Measurements from ENCODE around the gene NKX6-2.

The NKX6-2 gene

GRCh38 chr10:132811891-132812481 is 26.0 kb upstream of the NKX6-2 start:
- no peak for TF ChIP-seq EZH2 (IDR thresholded peaks at IDR 0.05; ENCODE audit: borderline replicate concordance, low read depth, low read length, severe bottlenecking)
- TF ChIP-seq CTCF (IDR thresholded peaks at IDR 0.05; ENCODE audit: borderline replicate concordance, extremely low read depth, low read length, poor library complexity, severe bottlenecking): no peak
- ATAC-seq (ENCODE audit: insufficient read depth, low read depth): no peak
- H3K9ac ChIP-seq (ENCODE audit: low read depth, low read length): no peak overlapping the region
- no peak overlapping the region for H3K27ac ChIP-seq (ENCODE audit: low read length)
- H3K36me3 ChIP-seq (ENCODE audit: insufficient read depth, low read length): no peaks in the 10 kb centered on the region
- H3K4me3 ChIP-seq (ENCODE audit: low read depth in 1 of 2, low read length in 2 of 2): no peak overlapping the region
- H4K20me1 ChIP-seq (ENCODE audit: insufficient read depth, low read length): no peaks in the 10 kb centered on the region
- H3K4me2 ChIP-seq (ENCODE audit: insufficient read depth, low read length): no peak overlapping the region
- H3K27me3 ChIP-seq (ENCODE audit: insufficient read depth, low read length, poor library complexity): no peaks in the 10 kb centered on the region
- H3K9me3 ChIP-seq (ENCODE audit: insufficient read depth, low read length, severe bottlenecking): no peaks in the 10 kb centered on the region
- H3K79me2 ChIP-seq (ENCODE audit: insufficient read depth, low read length): no peaks in the 10 kb centered on the region
- H3K4me1 ChIP-seq (ENCODE audit: insufficient read depth, low read length): no peaks in the 10 kb centered on the region
- no peak for DNase-seq
- H2AFZ ChIP-seq (ENCODE audit: low read depth, low read length): no peak overlapping the region

GRCh38 chr10:132810807-132811700 is 25.1 kb upstream of the NKX6-2 start:
- Histone ChIP-seq H3K36me3 (ENCODE audit: insufficient read depth, low read length) (no peaks in the 10 kb centered on the region), H3K27me3 (ENCODE audit: insufficient read depth, low read length, poor library complexity) (no peaks in the 10 kb centered on the region), H3K9ac (ENCODE audit: low read depth, low read length) (no peak overlapping the region), H3K27ac (ENCODE audit: low read length) (no peak overlapping the region), H3K4me1 (ENCODE audit: insufficient read depth, low read length) (no peaks in the 10 kb centered on the region), H2AFZ (ENCODE audit: low read depth, low read length) (no peak overlapping the region), H3K79me2 (ENCODE audit: insufficient read depth, low read length) (no peaks in the 10 kb centered on the region), H3K9me3 (ENCODE audit: insufficient read depth, low read length, severe bottlenecking) (no peaks in the 10 kb centered on the region), H3K4me3 (ENCODE audit: low read depth in 1 of 2, low read length in 2 of 2) (no peak overlapping the region), H4K20me1 (ENCODE audit: insufficient read depth, low read length) (no peaks in the 10 kb centered on the region), H3K4me2 (ENCODE audit: insufficient read depth, low read length) (no peak overlapping the region)
- ATAC-seq (ENCODE audit: insufficient read depth, low read depth) (no peak), DNase-seq (no peak)
- no peak for TF ChIP-seq EZH2 (IDR thresholded peaks at IDR 0.05; ENCODE audit: borderline replicate concordance, low read depth, low read length, severe bottlenecking)
- no peak for TF ChIP-seq CTCF (IDR thresholded peaks at IDR 0.05; ENCODE audit: borderline replicate concordance, extremely low read depth, low read length, poor library complexity, severe bottlenecking)

- DNase-seq (no peak), ATAC-seq (ENCODE audit: insufficient read depth, low read depth) (no peak)
- no peak overlapping the region for H3K4me2 ChIP-seq (ENCODE audit: insufficient read depth, low read length)
- H3K4me1 ChIP-seq (ENCODE audit: insufficient read depth, low read length): no peaks in the 10 kb centered on the region
- H3K9ac ChIP-seq (ENCODE audit: low read depth, low read length): no peak overlapping the region
- H3K9me3 ChIP-seq (ENCODE audit: insufficient read depth, low read length, severe bottlenecking): no peaks in the 10 kb centered on the region
- H3K27ac ChIP-seq (ENCODE audit: low read length): no peak overlapping the region
- H3K79me2 ChIP-seq (ENCODE audit: insufficient read depth, low read length): no peaks in the 10 kb centered on the region
- H4K20me1 ChIP-seq (ENCODE audit: insufficient read depth, low read length): no peaks in the 10 kb centered on the region
- no peaks in the 10 kb centered on the region for H3K27me3 ChIP-seq (ENCODE audit: insufficient read depth, low read length, poor library complexity)
- H3K4me3 ChIP-seq (ENCODE audit: low read depth in 1 of 2, low read length in 2 of 2): no peak overlapping the region
- no peak for TF ChIP-seq CTCF (IDR thresholded peaks at IDR 0.05; ENCODE audit: borderline replicate concordance, extremely low read depth, low read length, poor library complexity, severe bottlenecking)
- H3K36me3 ChIP-seq (ENCODE audit: insufficient read depth, low read length): no peaks in the 10 kb centered on the region
- H2AFZ ChIP-seq (ENCODE audit: low read depth, low read length): no peak overlapping the region
These were observed 24.3 kb upstream of the NKX6-2 start for GRCh38 chr10:132810141-132810806.
